IMR-90 (cell line): ENCODE results near the gene ESR1. TPM values are rescaled to one million over a fixed set of nuclear protein-coding genes. Genes with fewer than 3 reads are reported as not detected.

Experiments used
- ATAC-seq: fragments of 200-7000 bp; cut with Tn5 transposase; 2 replicates; pipeline ENCODE4 v1.9.1; 2020; ENCODE audit warnings: low read depth, mild to moderate bottlenecking, moderate library complexity
- BruUV-seq: library from RNA; stranded (reverse); fragments of 400-500 nt; replicated peaks from 2 replicates; lab custom pipeline; 2021; lab: Mats Ljungman, UMichigan
- CTCF ChIA-PET: fragments of 300-600 bp; formaldehyde crosslinking; extraction: SDS; loops from one replicate; lab custom pipeline; 2021; ENCODE audit warnings: antibody characterized with exemption; lab: Yijun Ruan, JAX
- POLR2A ChIA-PET: fragments of 300-600 bp; sonication (Branson Sonifier 250); formaldehyde crosslinking; loops from one replicate; lab custom pipeline; 2022; ENCODE audit warnings: antibody characterized with exemption; ENCODE audit not compliant: unreplicated experiment; lab: Charles Lee
- DNase-seq: peaks from one replicate; pipeline ENCODE4 v3.0.0; 2013
- H2AFZ ChIP-seq: replicated peaks from 2 replicates; pipeline ENCODE3; 2013; ENCODE audit warnings: low read length, mild to moderate bottlenecking; ENCODE audit not compliant: poor library complexity
- H2AK5ac ChIP-seq: 2 replicates; pipeline ENCODE4 v1.6.1; 2013; ENCODE audit warnings: low read depth, low read length, inconsistent platforms
- H2AK9ac ChIP-seq: replicated peaks from 2 replicates; pipeline ENCODE3; 2013; ENCODE audit warnings: mild to moderate bottlenecking, low read depth, low read length, moderate library complexity; ENCODE audit not compliant: poor library complexity
- H2BK120ac ChIP-seq: 2 replicates; pipeline ENCODE4 v1.6.1; 2013; ENCODE audit warnings: low read depth, low read length, inconsistent platforms
- H2BK15ac ChIP-seq: 3 replicates; pipeline ENCODE4 v1.6.1; 2013; ENCODE audit warnings: low read depth, low read length, inconsistent platforms
- H2BK20ac ChIP-seq: 2 replicates; pipeline ENCODE4 v1.6.1; 2013; ENCODE audit warnings: low read depth, mild to moderate bottlenecking, inconsistent platforms, low read length, moderate library complexity
- H2BK5ac ChIP-seq: 2 replicates; pipeline ENCODE4 v1.6.1; 2013; ENCODE audit warnings: mild to moderate bottlenecking, low read depth, low read length, inconsistent platforms; ENCODE audit not compliant: poor library complexity, severe bottlenecking
- H3K14ac ChIP-seq: replicated peaks from 2 replicates; pipeline ENCODE4 v1.6.1; 2013; ENCODE audit warnings: low read depth, low read length, inconsistent platforms
- H3K18ac ChIP-seq: 2 replicates; pipeline ENCODE4 v1.6.1; 2013; ENCODE audit warnings: low read depth, low read length, control low read depth
- H3K23ac ChIP-seq: 2 replicates; pipeline ENCODE4 v1.6.1; 2013; ENCODE audit warnings: low read depth, low read length, inconsistent platforms
- H3K27ac ChIP-seq: 2 replicates; pipeline ENCODE4 v1.5.1; 2013; ENCODE audit warnings: mild to moderate bottlenecking, control low read depth, low read length; ENCODE audit not compliant: insufficient read depth
- H3K27me3 ChIP-seq: 2 replicates; pipeline ENCODE4 v1.6.1; 2013; ENCODE audit warnings: low read length; ENCODE audit not compliant: control insufficient read depth, insufficient read depth
- H3K36me3 ChIP-seq: 2 replicates; pipeline ENCODE4 v1.6.1; 2013; ENCODE audit warnings: low read length, mixed read lengths; ENCODE audit not compliant: control insufficient read depth, insufficient read depth
- H3K4ac ChIP-seq: 2 replicates; pipeline ENCODE4 v1.6.1; 2013; ENCODE audit warnings: low read depth, low read length, inconsistent platforms
- H3K4me1 ChIP-seq: 2 replicates; pipeline ENCODE4 v1.6.1; 2013; ENCODE audit warnings: low read length, mixed read lengths; ENCODE audit not compliant: control insufficient read depth, insufficient read depth
- H3K4me2 ChIP-seq: 2 replicates; pipeline ENCODE4 v1.6.1; 2013; ENCODE audit warnings: low read depth, mild to moderate bottlenecking, control low read depth, low read length, moderate library complexity
- H3K4me3 ChIP-seq: 2 replicates; pipeline ENCODE4 v1.5.1; 2013; ENCODE audit warnings: low read depth, mild to moderate bottlenecking, control low read depth, low read length, moderate library complexity; ENCODE audit not compliant: insufficient read depth
- H3K56ac ChIP-seq: 2 replicates; pipeline ENCODE4 v1.6.1; 2013; ENCODE audit warnings: low read length, inconsistent platforms; ENCODE audit not compliant: insufficient read depth; ENCODE audit errors: extremely low read depth
- H3K79me1 ChIP-seq, 2 experiments: 2 replicates each; pipeline ENCODE4 v1.6.1; 2013; ENCODE audit warnings: low read length in 2 of 2, inconsistent platforms in 1 of 2, low read depth in 1 of 2
- H3K9ac ChIP-seq: 2 replicates; pipeline ENCODE4 v1.6.1; 2013; ENCODE audit warnings: low read depth, low read length, control low read depth
- H3K9me1 ChIP-seq: 2 replicates; pipeline ENCODE4 v1.6.1; 2013; ENCODE audit warnings: low read length, inconsistent platforms; ENCODE audit not compliant: insufficient read depth
- H3K9me3 ChIP-seq: 2 replicates; pipeline ENCODE4 v1.6.1; 2013; ENCODE audit warnings: low read length; ENCODE audit not compliant: control insufficient read depth, insufficient read depth
- H4K20me1 ChIP-seq: 2 replicates; pipeline ENCODE4 v1.6.1; 2013; ENCODE audit warnings: low read length, inconsistent platforms; ENCODE audit not compliant: insufficient read depth
- H4K5ac ChIP-seq: 2 replicates; pipeline ENCODE4 v1.6.1; 2013; ENCODE audit warnings: mild to moderate bottlenecking, low read depth, low read length, control low read depth
- H4K8ac ChIP-seq, 2 experiments: 2 replicates each; pipeline ENCODE4 v1.6.1; 2013; ENCODE audit warnings: low read depth in 2 of 2, low read length in 2 of 2, control low read depth in 1 of 2, inconsistent platforms in 1 of 2
- H4K91ac ChIP-seq: 2 replicates; pipeline ENCODE4 v1.6.1; 2013; ENCODE audit warnings: low read depth, low read length, inconsistent platforms; ENCODE audit not compliant: insufficient read depth
- BHLHE40 ChIP-seq: fragments of 150-350 bp; IDR thresholded peaks from 2 replicates; pipeline ENCODE4 v1.6.1; 2016; ENCODE audit warnings: mild to moderate bottlenecking, low read depth, low read length
- CEBPB ChIP-seq: IDR thresholded peaks from 2 replicates; pipeline ENCODE4 v1.6.1; 2012; ENCODE audit warnings: low read depth, low read length, improper control_type of control experiment
- CTCF ChIP-seq: conservative IDR thresholded peaks from 2 replicates; pipeline ENCODE4 v1.5.1; 2012; ENCODE audit warnings: mild to moderate bottlenecking, low read depth, low read length, improper control_type of control experiment
- FOS ChIP-seq: fragments of 150-350 bp; IDR thresholded peaks from 2 replicates; pipeline ENCODE4 v1.6.1; 2016; ENCODE audit warnings: low read depth, low read length
- SMC3 ChIP-seq: fragments of 150-350 bp; IDR thresholded peaks from 2 replicates; pipeline ENCODE4 v1.6.1; 2016; ENCODE audit warnings: low read depth, mild to moderate bottlenecking, antibody characterized with exemption, low read length, moderate library complexity
- WGBS, 2 experiments: methylation state at CpG; one replicate each; pipeline versions ENCODE4 v1.1.5 to v1.1.7; 2013; ENCODE audit warnings: missing lambda C conversion rate in 2 of 2; ENCODE audit not compliant: insufficient read length in 1 of 2; ENCODE audit errors: extremely low coverage in 2 of 2; 5-methylcytosine and 5-hydroxymethylcytosine counted together
- dilution Hi-C: fragments of 300-500 bp; cut with HindIII; formaldehyde crosslinking; loops from one replicate; pipeline ENCODE4 v1.14.3; 2018; ENCODE audit warnings: low sequenced_read_pairs; ENCODE audit not compliant: unreplicated experiment
- in situ Hi-C: fragments of 300-500 bp; cut with MboI; formaldehyde crosslinking; loops from 3 replicates; pipeline ENCODE4 v1.14.3; 2019; ENCODE audit warnings: low sequenced_read_pairs, inconsistent platforms, mixed read lengths
- intact Hi-C: fragments of 100-400 bp; cut with micrococcal nuclease; formaldehyde crosslinking; loops from 2 replicates; pipeline ENCODE4 v1.10.0; 2022
- polyA plus RNA-seq, 3 experiments: library from polyadenylated mRNA; depleted of rRNA; stranded (reverse); fragments of >200 nt; gene quantifications; 2 replicates each; pipeline ENCODE4 v1.2.3, GENCODE V29; 2012; ENCODE audit warnings: low replicate concordance in 1 of 3
- total RNA-seq: library from RNA; depleted of rRNA; stranded (reverse); fragments of >200 nt; gene quantifications from 2 replicates; pipeline ENCODE4 v1.2.3, GENCODE V29; 2012
- TF ChIP-seq, protein P1 (sequence below): fragments of 150-350 bp; IDR thresholded peaks from 2 replicates; pipeline ENCODE4 v1.6.1; 2017; ENCODE audit warnings: mild to moderate bottlenecking, antibody characterized with exemption, low read length, low read depth

Gene ESR1
- total and polyA plus RNA-seq, 2 of the 4 experiments (the other 2 are of a cell fraction) = not detected

DNA sequence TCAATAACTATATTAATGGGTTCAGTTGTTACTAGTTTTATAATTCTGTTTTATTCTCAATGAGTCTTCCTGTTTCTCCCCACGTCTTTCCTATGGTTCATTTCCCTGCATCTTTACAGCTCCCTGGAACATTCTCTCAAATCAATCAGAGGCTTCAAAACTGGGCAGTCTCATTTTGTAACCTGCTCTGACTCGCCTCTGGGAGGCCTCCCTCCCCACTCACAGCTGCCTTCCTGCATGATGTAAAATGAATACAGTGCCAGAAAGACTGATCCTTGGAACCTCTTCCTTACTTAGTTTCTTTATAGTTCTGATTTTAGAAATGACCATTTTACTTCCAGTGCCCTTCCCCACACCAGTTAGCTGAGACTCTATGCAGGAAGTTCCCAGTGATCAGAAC lies 103.9 kb downstream of the ESR1 start:
- H4K20me1 ChIP-seq = no peaks in the 10 kb centered on the region
- in situ Hi-C loops = no loop called here
- H3K9ac ChIP-seq = no peak overlapping the region
- no peak overlapping the region for H3K27ac ChIP-seq
- no peak overlapping the region for H4K8ac ChIP-seq
- H3K9me1 ChIP-seq = no peaks in the 10 kb centered on the region
- DNase-seq (no peak), ATAC-seq (no peak)
- H3K4ac ChIP-seq = no peak overlapping the region
- H3K4me2 ChIP-seq = no peak overlapping the region
- no peaks in the 10 kb centered on the region for H3K79me1 ChIP-seq
- no peaks in the 10 kb centered on the region for H3K36me3 ChIP-seq
- H2BK120ac ChIP-seq = no peak overlapping the region
- peaks cover 6% of the 10 kb centered on the region; the same call in 1 of the 2 replicates for H3K9me3 ChIP-seq
- no peaks in the 10 kb centered on the region for H3K27me3 ChIP-seq
- no peak overlapping the region for H4K5ac ChIP-seq
- H3K23ac ChIP-seq = no peak overlapping the region
- intact Hi-C loops = no loop called here
- H3K18ac ChIP-seq = no peak overlapping the region
- no peak overlapping the region for H2BK15ac ChIP-seq
- H3K14ac ChIP-seq = no peak overlapping the region
- POLR2A ChIA-PET = no interaction called here
- no peak overlapping the region for H2AK5ac ChIP-seq
- no CpG with 5 or more reads among the region's 2 CpGs for WGBS, 2 experiments
- no peak overlapping the region for H3K56ac ChIP-seq
- H3K4me3 ChIP-seq = no peak overlapping the region
- no peak overlapping the region for H2AK9ac ChIP-seq
- H2BK20ac ChIP-seq = no peak overlapping the region
- H2BK5ac ChIP-seq = no peak overlapping the region
- no peaks in the 10 kb centered on the region for H3K4me1 ChIP-seq
- H2AFZ ChIP-seq = no peak overlapping the region
- dilution Hi-C loops = no loop called here
- CTCF ChIA-PET = no interaction called here
- no TSS peak for BruUV-seq
- H4K91ac ChIP-seq = no peak overlapping the region
- TF ChIP-seq FOS = no peak
- no peak for TF ChIP-seq SMC3
- no peak for TF ChIP-seq BHLHE40
- TF ChIP-seq, protein P1, sequence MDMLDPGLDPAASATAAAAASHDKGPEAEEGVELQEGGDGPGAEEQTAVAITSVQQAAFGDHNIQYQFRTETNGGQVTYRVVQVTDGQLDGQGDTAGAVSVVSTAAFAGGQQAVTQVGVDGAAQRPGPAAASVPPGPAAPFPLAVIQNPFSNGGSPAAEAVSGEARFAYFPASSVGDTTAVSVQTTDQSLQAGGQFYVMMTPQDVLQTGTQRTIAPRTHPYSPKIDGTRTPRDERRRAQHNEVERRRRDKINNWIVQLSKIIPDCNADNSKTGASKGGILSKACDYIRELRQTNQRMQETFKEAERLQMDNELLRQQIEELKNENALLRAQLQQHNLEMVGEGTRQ = no peak
- no peak for TF ChIP-seq CEBPB
- TF ChIP-seq CTCF = no peak
